Thoracic aorta (tissue), 2 donors: ENCODE data around the gene DEDD2. TPM values are rescaled to one million over a fixed set of nuclear protein-coding genes. Genes with fewer than 3 reads are reported as not detected.
A peak's percentile ranks its signal among the peaks of the same experiment; 100 is the strongest.

Experiments
- ATAC-seq: fragments of 150-250 bp; one replicate; pipeline ENCODE4 v1.8.0; 2017; ENCODE audit warnings: low read depth; ENCODE audit not compliant: insufficient number of reproducible peaks, low FRiP score
- DNase-seq: peaks from one replicate; pipeline ENCODE4 v3.0.0-alpha.2; 2020; ENCODE audit warnings: low spot score
- H3K27ac ChIP-seq, 2 donors: fragments of 200-600 bp; sonication (generic); 1 replicate in 1 of 2; 2 replicates in 1 of 2; pipeline ENCODE4 v1.5.1; 2016; ENCODE audit warnings: mild to moderate bottlenecking in 2 of 2, moderate library complexity in 2 of 2
- H3K27me3 ChIP-seq: fragments of 200-600 bp; sonication (generic); replicated peaks from 2 replicates; pipeline ENCODE4 v1.6.0; 2016; ENCODE audit warnings: mild to moderate bottlenecking; ENCODE audit not compliant: insufficient read depth
- H3K36me3 ChIP-seq: fragments of 200-600 bp; sonication (generic); one replicate; pipeline ENCODE4 v1.5.1; 2016
- H3K4me1 ChIP-seq, 2 donors: fragments of 200-600 bp; sonication (generic); 1 replicate in 1 of 2; 2 replicates in 1 of 2; pipeline versions ENCODE4 v1.5.1 to v1.6.0; 2016; ENCODE audit warnings: low read depth in 2 of 2, mild to moderate bottlenecking in 1 of 2; ENCODE audit not compliant: control insufficient read depth in 1 of 2
- H3K4me3 ChIP-seq: fragments of 200-600 bp; sonication (generic); 2 replicates; pipeline ENCODE4 v1.5.1; 2016; ENCODE audit warnings: mild to moderate bottlenecking
- H3K9me3 ChIP-seq: fragments of 200-600 bp; sonication (generic); 2 replicates; pipeline ENCODE4 v1.5.1; 2016
- CTCF ChIP-seq: fragments of 200-600 bp; sonication (generic); IDR thresholded peaks from one replicate; pipeline ENCODE4 v1.5.1; 2019; ENCODE audit warnings: antibody characterized with exemption
- total RNA-seq, 2 donors: library from RNA; depleted of rRNA; stranded (reverse); fragments of >200 nt; gene quantifications; one replicate each; pipeline versions ENCODE4 v1.1.0 to v1.2.3, GENCODE V29; 2016

DEDD2 gene
- total RNA-seq, 2 donors from 2014 or later: 21.7 to 33.2 TPM

DNA sequence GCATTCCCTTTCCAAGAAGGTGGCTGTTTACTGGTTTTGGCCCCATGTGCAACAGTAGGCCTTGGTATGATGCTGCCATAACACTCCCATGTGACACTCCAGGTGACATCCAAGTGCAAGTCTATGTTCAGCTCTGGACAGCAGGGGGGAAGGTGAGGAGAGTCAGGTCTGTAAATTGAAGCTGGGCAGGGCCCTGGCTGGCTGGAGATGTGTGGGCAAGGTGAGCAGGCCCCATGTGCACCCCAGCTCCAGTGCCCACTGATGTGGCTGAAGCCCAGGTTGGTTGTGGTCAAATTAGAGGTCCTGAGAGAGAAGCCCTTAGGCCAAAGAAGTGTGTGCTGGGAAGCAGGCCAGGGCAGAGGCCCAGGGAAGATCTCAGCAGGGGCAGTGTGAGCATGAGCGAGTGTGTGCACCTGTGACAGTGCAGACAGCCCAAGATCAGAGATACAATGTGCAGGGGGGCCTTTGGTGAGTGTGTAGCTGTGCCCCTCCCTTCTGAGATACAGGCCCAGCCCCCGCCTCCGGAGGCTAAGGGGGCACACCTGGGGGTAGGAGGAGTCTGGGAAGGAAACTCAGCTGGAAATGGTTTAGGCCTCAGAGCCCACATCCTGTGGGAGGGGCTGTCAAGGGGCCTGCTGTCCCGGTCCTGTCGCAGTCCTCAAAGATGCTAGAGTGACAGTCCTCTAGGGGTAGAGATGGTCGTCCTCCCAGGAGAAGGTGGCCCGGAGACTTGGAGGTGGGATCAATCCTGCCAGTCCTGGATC lies 18.6 kb downstream of the DEDD2 start:
- no peaks in the 10 kb centered on the region for H3K27me3 ChIP-seq
- no peaks in the 10 kb centered on the region for H3K9me3 ChIP-seq
- ATAC-seq: no peak
- H3K4me1 ChIP-seq: peaks cover 0 to 6% of the 10 kb centered on the region in 2 donors
- peak overlapping the region; percentile 28 for H3K4me3 ChIP-seq
- peaks cover 30% of the 10 kb centered on the region for H3K36me3 ChIP-seq
- H3K27ac ChIP-seq: no peak overlapping the region
- DNase-seq: no peak
- TF ChIP-seq CTCF: no peak

GRCh38 chr19:42197375-42197817 lies 20.1 kb downstream of the DEDD2 start:
- Histone ChIP-seq H3K4me1 (peaks cover 0 to 6% of the 10 kb centered on the region in 2 donors), H3K27me3 (no peaks in the 10 kb centered on the region), H3K36me3 (peaks cover 17% of the 10 kb centered on the region), H3K9me3 (peaks cover 3% of the 10 kb centered on the region), H3K4me3 (no peak overlapping the region), H3K27ac (no peak overlapping the region)
- ATAC-seq (no peak), DNase-seq (no peak)
- no peak for TF ChIP-seq CTCF

DNA sequence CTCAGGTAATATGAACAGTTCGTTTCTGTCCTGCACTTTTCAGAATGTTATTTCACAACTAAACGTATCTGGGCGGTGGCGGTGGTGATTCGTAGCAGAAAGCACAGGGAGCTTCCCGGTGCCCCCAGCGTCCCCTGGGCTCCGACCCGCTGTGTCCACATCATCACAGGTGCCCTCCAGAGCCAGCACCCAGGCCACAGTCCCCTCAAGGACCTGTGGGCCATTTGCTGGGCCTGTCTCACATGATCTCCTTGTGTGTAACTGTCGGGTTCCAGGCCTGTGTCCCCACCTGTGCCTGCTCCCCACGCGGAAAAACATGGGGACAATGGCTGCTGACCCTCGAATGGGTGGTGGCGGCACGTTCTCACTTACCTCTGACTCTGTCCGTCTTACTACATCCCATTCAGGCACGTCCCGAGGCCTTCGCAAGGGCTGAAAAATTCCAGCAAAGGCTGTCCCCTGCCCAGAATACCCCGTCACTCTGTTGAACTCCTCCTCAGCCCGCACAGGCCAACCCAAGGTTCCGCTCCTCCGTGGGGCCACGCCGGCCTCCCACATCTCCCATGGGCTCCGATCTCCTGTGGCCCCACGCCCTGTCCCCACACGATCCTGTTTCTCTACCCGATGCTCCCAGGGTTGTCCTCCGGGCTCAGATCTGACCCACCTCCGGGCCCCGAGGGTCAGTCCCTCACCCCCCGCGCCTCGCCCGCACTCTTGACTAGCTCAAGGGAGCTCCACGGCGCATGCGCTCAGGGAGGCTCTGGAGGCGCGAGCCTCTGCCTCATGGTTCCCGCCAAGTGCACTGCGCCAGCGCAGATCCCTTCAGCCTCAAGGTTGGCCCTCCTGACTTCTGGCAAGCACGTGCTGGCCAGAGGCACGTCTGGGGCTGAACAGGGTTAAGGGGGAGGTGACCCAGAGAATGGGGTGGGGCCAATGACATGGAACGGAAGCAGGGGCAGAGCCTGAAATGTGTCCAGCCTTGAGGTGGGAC lies 21.2 kb downstream of the DEDD2 start:
- no peaks in the 10 kb centered on the region for H3K27me3 ChIP-seq
- DNase-seq (no peak), ATAC-seq (no peak)
- no peak overlapping the region for H3K27ac ChIP-seq
- H3K4me3 ChIP-seq: no peak overlapping the region
- no peak for TF ChIP-seq CTCF
- peaks cover 3% of the 10 kb centered on the region for H3K9me3 ChIP-seq
- peaks cover 17% of the 10 kb centered on the region for H3K36me3 ChIP-seq
- H3K4me1 ChIP-seq: peaks cover 0 to 6% of the 10 kb centered on the region in 2 donors

- peaks cover 8% of the 10 kb centered on the region for H3K36me3 ChIP-seq
- H3K4me3 ChIP-seq: no peak overlapping the region
- peaks cover 3% of the 10 kb centered on the region for H3K9me3 ChIP-seq
- no peak overlapping the region for H3K27ac ChIP-seq
- DNase-seq: no peak
- no peak for TF ChIP-seq CTCF
- H3K4me1 ChIP-seq: peaks cover 0 to 3% of the 10 kb centered on the region in 2 donors
- no peak for ATAC-seq
- H3K27me3 ChIP-seq: no peaks in the 10 kb centered on the region
These were observed 23.8 kb downstream of the DEDD2 start for GRCh38 chr19:42193706-42194105.

DNA sequence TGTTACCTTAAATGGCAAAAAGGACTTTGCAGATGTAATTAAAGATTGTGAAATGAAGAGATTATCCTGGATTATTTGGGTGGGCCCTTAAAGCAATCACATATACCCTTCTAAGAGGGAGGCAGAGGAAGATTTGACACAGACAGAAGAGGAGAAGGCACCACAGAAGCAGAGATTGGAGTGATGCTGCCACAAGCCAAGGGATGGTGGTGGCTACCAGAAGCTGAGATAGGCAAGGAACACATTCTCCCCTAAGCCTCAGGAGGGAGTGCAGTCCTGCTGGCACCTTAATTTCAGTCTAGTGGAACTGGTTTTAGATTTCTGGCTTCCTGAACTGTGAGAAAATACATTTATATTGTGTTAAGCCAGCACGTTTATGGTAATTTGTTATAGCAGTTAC lies 24.2 kb downstream of the DEDD2 start:
- H3K4me1 ChIP-seq: peaks cover 0 to 3% of the 10 kb centered on the region in 2 donors
- H3K27me3 ChIP-seq: no peaks in the 10 kb centered on the region
- H3K27ac ChIP-seq: no peak overlapping the region
- peaks cover 5% of the 10 kb centered on the region for H3K36me3 ChIP-seq
- DNase-seq (no peak), ATAC-seq (no peak)
- no peak overlapping the region for H3K4me3 ChIP-seq
- TF ChIP-seq CTCF: no peak
- H3K9me3 ChIP-seq: peaks cover 3% of the 10 kb centered on the region
